OCI-LY7 (cell line): Measurements from ENCODE around the gene CDC25A. TPM values are rescaled to one million over a fixed set of nuclear protein-coding genes. Genes with fewer than 3 reads are reported as not detected.

Experiments used
- BruUV-seq: library from RNA; stranded (reverse); fragments of 400-500 nt; replicated peaks from 2 replicates; lab custom pipeline; 2021; lab: Mats Ljungman, UMichigan
- CTCF ChIA-PET: fragments of 300-600 bp; sonication (Branson Sonifier 250); formaldehyde crosslinking; loops from one replicate; lab custom pipeline; 2022; ENCODE audit warnings: antibody characterized with exemption; ENCODE audit not compliant: unreplicated experiment; lab: Charles Lee
- POLR2A ChIA-PET: fragments of 300-600 bp; sonication (Branson Sonifier 250); formaldehyde crosslinking; loops from one replicate; lab custom pipeline; 2022; ENCODE audit warnings: antibody characterized with exemption; lab: Charles Lee
- DNase-seq: peaks from one replicate; pipeline ENCODE4 v3.0.0-alpha.2; 2015; ENCODE audit warnings: low spot score
- H2AFZ ChIP-seq: fragments of 200-600 bp; sonication (generic), shearing (Covaris generic); 2 replicates; pipeline ENCODE4 v1.6.1; 2014; ENCODE audit warnings: mild to moderate bottlenecking, antibody characterized with exemption, low read length, moderate library complexity
- H3K27ac ChIP-seq: fragments of 200-600 bp; sonication (generic); 2 replicates; pipeline ENCODE4 v1.5.1; 2014; ENCODE audit warnings: mixed run types, low read depth, mild to moderate bottlenecking, moderate library complexity, low read length, inconsistent platforms; ENCODE audit not compliant: poor library complexity, severe bottlenecking
- H3K36me3 ChIP-seq: fragments of 200-600 bp; sonication (generic); 2 replicates; pipeline ENCODE4 v1.6.1; 2014; ENCODE audit warnings: mild to moderate bottlenecking, antibody characterized with exemption, low read length, moderate library complexity, mixed read lengths; ENCODE audit not compliant: insufficient read depth
- H3K4me1 ChIP-seq: fragments of 200-600 bp; sonication (generic); 2 replicates; pipeline ENCODE4 v1.5.1; 2014; ENCODE audit warnings: mild to moderate bottlenecking, low read length; ENCODE audit not compliant: insufficient read depth, poor library complexity, severe bottlenecking
- H3K4me2 ChIP-seq: fragments of 200-600 bp; sonication (generic); 2 replicates; pipeline ENCODE4 v1.6.1; 2014; ENCODE audit warnings: mild to moderate bottlenecking, low read length
- H3K4me3 ChIP-seq: fragments of 200-600 bp; sonication (generic); 2 replicates; pipeline ENCODE4 v1.5.1; 2014; ENCODE audit warnings: mild to moderate bottlenecking, low read depth, low read length; ENCODE audit not compliant: poor library complexity, severe bottlenecking
- H3K79me2 ChIP-seq: fragments of 200-600 bp; sonication (generic); 2 replicates; pipeline ENCODE4 v1.6.1; 2016; ENCODE audit warnings: low read depth, mild to moderate bottlenecking, low read length, moderate library complexity, mixed read lengths; ENCODE audit not compliant: insufficient read depth
- H3K9me2 ChIP-seq: fragments of 200-600 bp; sonication (generic); 2 replicates; pipeline ENCODE4 v1.6.1; 2016; ENCODE audit warnings: mild to moderate bottlenecking, low read length, mixed read lengths; ENCODE audit not compliant: insufficient read depth
- H3K9me3 ChIP-seq: fragments of 200-600 bp; sonication (generic); 2 replicates; pipeline ENCODE4 v1.6.1; 2014; ENCODE audit warnings: mild to moderate bottlenecking, mixed run types, low read length, mixed read lengths
- H4K20me1 ChIP-seq: fragments of 200-600 bp; sonication (generic); 2 replicates; pipeline ENCODE4 v1.6.1; 2014; ENCODE audit warnings: mild to moderate bottlenecking, antibody characterized with exemption, low read length, moderate library complexity, mixed read lengths; ENCODE audit not compliant: insufficient read depth
- CTCF ChIP-seq: fragments of 200-600 bp; sonication (generic); conservative IDR thresholded peaks from 2 replicates; pipeline ENCODE4 v1.5.1; 2014; ENCODE audit warnings: mild to moderate bottlenecking, antibody characterized with exemption, low read length, moderate library complexity, mixed read lengths
- EZH2phosphoT487 ChIP-seq: fragments of 200-600 bp; sonication (generic); IDR thresholded peaks from 2 replicates; pipeline ENCODE4 v1.6.1; 2018; ENCODE audit warnings: low read depth, borderline replicate concordance, mild to moderate bottlenecking, mixed run types, antibody characterized with exemption, low read length, moderate library complexity, mixed read lengths
- intact Hi-C: fragments of 100-400 bp; cut with micrococcal nuclease; formaldehyde crosslinking; loops from one replicate; pipeline ENCODE4 v1.10.0; 2022; ENCODE audit not compliant: unreplicated experiment
- total RNA-seq, 2 experiments: library from RNA; depleted of rRNA in 1 of 2; stranded (reverse); fragments of >200 nt in 1 of 2; shearing (Covaris generic) in 1 of 2; gene quantifications; 2 replicates each; pipeline ENCODE4 v1.2.3, GENCODE V29; 2014 to 2022

Gene CDC25A
- total RNA-seq, 2 experiments from 2014 or later = 75.4 to 83.4 TPM

GRCh38 chr3:48120223-48120622 is 68.0 kb downstream of the CDC25A start:
- ChIA-PET POLR2A (no interaction called here), CTCF (no interaction called here)
- H2AFZ ChIP-seq = no peak overlapping the region
- H4K20me1 ChIP-seq = no peaks in the 10 kb centered on the region
- H3K4me3 ChIP-seq = no peak overlapping the region
- no peaks in the 10 kb centered on the region for H3K9me3 ChIP-seq
- H3K36me3 ChIP-seq = no peaks in the 10 kb centered on the region
- no peaks in the 10 kb centered on the region for H3K9me2 ChIP-seq
- H3K27ac ChIP-seq = no peak overlapping the region
- no peak for DNase-seq
- no peaks in the 10 kb centered on the region for H3K79me2 ChIP-seq
- H3K4me1 ChIP-seq = no peaks in the 10 kb centered on the region
- intact Hi-C loops = no loop called here
- H3K4me2 ChIP-seq = no peak overlapping the region
- no TSS peak for BruUV-seq
- TF ChIP-seq EZH2phosphoT487 (no peak), CTCF (no peak)

- H3K9me3 ChIP-seq = no peaks in the 10 kb centered on the region
- H3K79me2 ChIP-seq = no peaks in the 10 kb centered on the region
- POLR2A ChIA-PET = no interaction called here
- no peaks in the 10 kb centered on the region for H3K4me1 ChIP-seq
- no peak overlapping the region for H3K27ac ChIP-seq
- no peaks in the 10 kb centered on the region for H3K36me3 ChIP-seq
- TF ChIP-seq CTCF = no peak
- no peak for TF ChIP-seq EZH2phosphoT487
- CTCF ChIA-PET = no interaction called here
- intact Hi-C loops = no loop called here
- H4K20me1 ChIP-seq = no peaks in the 10 kb centered on the region
- no TSS peak for BruUV-seq
- H2AFZ ChIP-seq = no peak overlapping the region
- no peak for DNase-seq
- H3K4me2 ChIP-seq = no peak overlapping the region
- H3K4me3 ChIP-seq = no peak overlapping the region
- no peaks in the 10 kb centered on the region for H3K9me2 ChIP-seq
These were observed 68.6 kb downstream of the CDC25A start for GRCh38 chr3:48119505-48120193.

- no peaks in the 10 kb centered on the region for H3K36me3 ChIP-seq
- no peak for TF ChIP-seq CTCF
- TF ChIP-seq EZH2phosphoT487 = no peak
- POLR2A ChIA-PET = no interaction called here
These were observed 69.3 kb downstream of the CDC25A start for GRCh38 chr3:48118928-48119327.

More at GRCh38 chr3:48118928-48119327, 69.3 kb downstream of the CDC25A start:
- no TSS peak for BruUV-seq
- H3K9me2 ChIP-seq = no peaks in the 10 kb centered on the region
- CTCF ChIA-PET = no interaction called here
- H3K4me2 ChIP-seq = no peak overlapping the region
- intact Hi-C loops = no loop called here
- H3K4me1 ChIP-seq = no peaks in the 10 kb centered on the region
- H2AFZ ChIP-seq = no peak overlapping the region
- H3K9me3 ChIP-seq = no peaks in the 10 kb centered on the region
- no peak overlapping the region for H3K27ac ChIP-seq
- H3K4me3 ChIP-seq = no peak overlapping the region
- H4K20me1 ChIP-seq = no peaks in the 10 kb centered on the region
- DNase-seq = no peak
- no peaks in the 10 kb centered on the region for H3K79me2 ChIP-seq
